IMR-90 (cell line): ENCODE results near the gene UBASH3A. TPM values are rescaled to one million over a fixed set of nuclear protein-coding genes. Genes with fewer than 3 reads are reported as not detected.

Source experiments
- ATAC-seq: fragments of 200-7000 bp; cut with Tn5 transposase; 2 replicates; pipeline ENCODE4 v1.9.1; 2020; ENCODE audit warnings: low read depth, mild to moderate bottlenecking, moderate library complexity
- BruUV-seq: library from RNA; stranded (reverse); fragments of 400-500 nt; replicated peaks from 2 replicates; lab custom pipeline; 2021; lab: Mats Ljungman, UMichigan
- CTCF ChIA-PET: fragments of 300-600 bp; formaldehyde crosslinking; extraction: SDS; loops from one replicate; lab custom pipeline; 2021; ENCODE audit warnings: antibody characterized with exemption; lab: Yijun Ruan, JAX
- POLR2A ChIA-PET: fragments of 300-600 bp; sonication (Branson Sonifier 250); formaldehyde crosslinking; loops from one replicate; lab custom pipeline; 2022; ENCODE audit warnings: antibody characterized with exemption; ENCODE audit not compliant: unreplicated experiment; lab: Charles Lee
- DNase-seq: peaks from one replicate; pipeline ENCODE4 v3.0.0; 2013
- H2AFZ ChIP-seq: replicated peaks from 2 replicates; pipeline ENCODE3; 2013; ENCODE audit warnings: low read length, mild to moderate bottlenecking; ENCODE audit not compliant: poor library complexity
- H2AK5ac ChIP-seq: 2 replicates; pipeline ENCODE4 v1.6.1; 2013; ENCODE audit warnings: low read depth, low read length, inconsistent platforms
- H2AK9ac ChIP-seq: replicated peaks from 2 replicates; pipeline ENCODE3; 2013; ENCODE audit warnings: mild to moderate bottlenecking, low read depth, low read length, moderate library complexity; ENCODE audit not compliant: poor library complexity
- H2BK120ac ChIP-seq: 2 replicates; pipeline ENCODE4 v1.6.1; 2013; ENCODE audit warnings: low read depth, low read length, inconsistent platforms
- H2BK15ac ChIP-seq: 3 replicates; pipeline ENCODE4 v1.6.1; 2013; ENCODE audit warnings: low read depth, low read length, inconsistent platforms
- H2BK20ac ChIP-seq: 2 replicates; pipeline ENCODE4 v1.6.1; 2013; ENCODE audit warnings: low read depth, mild to moderate bottlenecking, inconsistent platforms, low read length, moderate library complexity
- H2BK5ac ChIP-seq: 2 replicates; pipeline ENCODE4 v1.6.1; 2013; ENCODE audit warnings: mild to moderate bottlenecking, low read depth, low read length, inconsistent platforms; ENCODE audit not compliant: poor library complexity, severe bottlenecking
- H3K14ac ChIP-seq: replicated peaks from 2 replicates; pipeline ENCODE4 v1.6.1; 2013; ENCODE audit warnings: low read depth, low read length, inconsistent platforms
- H3K18ac ChIP-seq: 2 replicates; pipeline ENCODE4 v1.6.1; 2013; ENCODE audit warnings: low read depth, low read length, control low read depth
- H3K23ac ChIP-seq: 2 replicates; pipeline ENCODE4 v1.6.1; 2013; ENCODE audit warnings: low read depth, low read length, inconsistent platforms
- H3K27ac ChIP-seq: 2 replicates; pipeline ENCODE4 v1.5.1; 2013; ENCODE audit warnings: mild to moderate bottlenecking, control low read depth, low read length; ENCODE audit not compliant: insufficient read depth
- H3K27me3 ChIP-seq: 2 replicates; pipeline ENCODE4 v1.6.1; 2013; ENCODE audit warnings: low read length; ENCODE audit not compliant: control insufficient read depth, insufficient read depth
- H3K36me3 ChIP-seq: 2 replicates; pipeline ENCODE4 v1.6.1; 2013; ENCODE audit warnings: low read length, mixed read lengths; ENCODE audit not compliant: control insufficient read depth, insufficient read depth
- H3K4ac ChIP-seq: 2 replicates; pipeline ENCODE4 v1.6.1; 2013; ENCODE audit warnings: low read depth, low read length, inconsistent platforms
- H3K4me1 ChIP-seq: 2 replicates; pipeline ENCODE4 v1.6.1; 2013; ENCODE audit warnings: low read length, mixed read lengths; ENCODE audit not compliant: control insufficient read depth, insufficient read depth
- H3K4me2 ChIP-seq: 2 replicates; pipeline ENCODE4 v1.6.1; 2013; ENCODE audit warnings: low read depth, mild to moderate bottlenecking, control low read depth, low read length, moderate library complexity
- H3K4me3 ChIP-seq: 2 replicates; pipeline ENCODE4 v1.5.1; 2013; ENCODE audit warnings: low read depth, mild to moderate bottlenecking, control low read depth, low read length, moderate library complexity; ENCODE audit not compliant: insufficient read depth
- H3K56ac ChIP-seq: 2 replicates; pipeline ENCODE4 v1.6.1; 2013; ENCODE audit warnings: low read length, inconsistent platforms; ENCODE audit not compliant: insufficient read depth; ENCODE audit errors: extremely low read depth
- H3K79me1 ChIP-seq, 2 experiments: 2 replicates each; pipeline ENCODE4 v1.6.1; 2013; ENCODE audit warnings: low read length in 2 of 2, inconsistent platforms in 1 of 2, low read depth in 1 of 2
- H3K9ac ChIP-seq: 2 replicates; pipeline ENCODE4 v1.6.1; 2013; ENCODE audit warnings: low read depth, low read length, control low read depth
- H3K9me1 ChIP-seq: 2 replicates; pipeline ENCODE4 v1.6.1; 2013; ENCODE audit warnings: low read length, inconsistent platforms; ENCODE audit not compliant: insufficient read depth
- H3K9me3 ChIP-seq: 2 replicates; pipeline ENCODE4 v1.6.1; 2013; ENCODE audit warnings: low read length; ENCODE audit not compliant: control insufficient read depth, insufficient read depth
- H4K20me1 ChIP-seq: 2 replicates; pipeline ENCODE4 v1.6.1; 2013; ENCODE audit warnings: low read length, inconsistent platforms; ENCODE audit not compliant: insufficient read depth
- H4K5ac ChIP-seq: 2 replicates; pipeline ENCODE4 v1.6.1; 2013; ENCODE audit warnings: mild to moderate bottlenecking, low read depth, low read length, control low read depth
- H4K8ac ChIP-seq, 2 experiments: 2 replicates each; pipeline ENCODE4 v1.6.1; 2013; ENCODE audit warnings: low read depth in 2 of 2, low read length in 2 of 2, control low read depth in 1 of 2, inconsistent platforms in 1 of 2
- H4K91ac ChIP-seq: 2 replicates; pipeline ENCODE4 v1.6.1; 2013; ENCODE audit warnings: low read depth, low read length, inconsistent platforms; ENCODE audit not compliant: insufficient read depth
- CHD1 ChIP-seq: IDR thresholded peaks from 2 replicates; pipeline ENCODE4 v1.6.1; 2012; ENCODE audit warnings: low read depth, low read length, improper control_type of control experiment
- ELK1 ChIP-seq: fragments of 150-350 bp; IDR thresholded peaks from 2 replicates; pipeline ENCODE4 v1.6.1; 2016; ENCODE audit warnings: low read depth, mild to moderate bottlenecking, low read length, moderate library complexity, borderline replicate concordance
- RFX5 ChIP-seq: IDR thresholded peaks from 2 replicates; pipeline ENCODE4 v1.8.0; 2012; ENCODE audit warnings: low read depth, mild to moderate bottlenecking, low read length, moderate library complexity
- USF2 ChIP-seq: fragments of 150-350 bp; IDR thresholded peaks from 2 replicates; pipeline ENCODE4 v1.6.1; 2017; ENCODE audit warnings: mild to moderate bottlenecking, antibody characterized with exemption, low read length, low read depth
- WGBS, 2 experiments: methylation state at CpG; one replicate each; pipeline versions ENCODE4 v1.1.5 to v1.1.7; 2013; ENCODE audit warnings: missing lambda C conversion rate in 2 of 2; ENCODE audit not compliant: insufficient read length in 1 of 2; ENCODE audit errors: extremely low coverage in 2 of 2; 5-methylcytosine and 5-hydroxymethylcytosine counted together
- dilution Hi-C: fragments of 300-500 bp; cut with HindIII; formaldehyde crosslinking; loops from one replicate; pipeline ENCODE4 v1.14.3; 2018; ENCODE audit warnings: low sequenced_read_pairs; ENCODE audit not compliant: unreplicated experiment
- in situ Hi-C: fragments of 300-500 bp; cut with MboI; formaldehyde crosslinking; loops from 3 replicates; pipeline ENCODE4 v1.14.3; 2019; ENCODE audit warnings: low sequenced_read_pairs, inconsistent platforms, mixed read lengths
- intact Hi-C: fragments of 100-400 bp; cut with micrococcal nuclease; formaldehyde crosslinking; loops from 2 replicates; pipeline ENCODE4 v1.10.0; 2022
- polyA plus RNA-seq, 3 experiments: library from polyadenylated mRNA; depleted of rRNA; stranded (reverse); fragments of >200 nt; gene quantifications; 2 replicates each; pipeline ENCODE4 v1.2.3, GENCODE V29; 2012; ENCODE audit warnings: low replicate concordance in 1 of 3
- total RNA-seq: library from RNA; depleted of rRNA; stranded (reverse); fragments of >200 nt; gene quantifications from 2 replicates; pipeline ENCODE4 v1.2.3, GENCODE V29; 2012

Gene UBASH3A
- total and polyA plus RNA-seq, 2 of the 4 experiments (the other 2 are of a cell fraction), result not detected

- in situ Hi-C loops, result no loop called here
- H4K20me1 ChIP-seq, result no peaks in the 10 kb centered on the region
- CTCF ChIA-PET, result no interaction called here
Observed at GRCh38 chr21:42452401-42453223, 48.9 kb downstream of the UBASH3A start.

More at GRCh38 chr21:42452401-42453223, 48.9 kb downstream of the UBASH3A start:
- no peak overlapping the region for H3K27ac ChIP-seq
- dilution Hi-C loops (no loop called here), intact Hi-C loops (no loop called here)
- BruUV-seq, result no TSS peak
- no peaks in the 10 kb centered on the region for H3K79me1 ChIP-seq
- no peak overlapping the region for H2AK5ac ChIP-seq
- H3K4me3 ChIP-seq, result no peak overlapping the region
- DNase-seq (no peak), ATAC-seq (no peak)
- H3K18ac ChIP-seq, result no peak overlapping the region
- no peaks in the 10 kb centered on the region for H3K9me3 ChIP-seq
- H2BK15ac ChIP-seq, result no peak overlapping the region
- WGBS, 2 experiments, result 55% methylated on average over 12 of the region's 22 CpGs; no CpG with 5 or more reads in 1 of the 2 experiments
- no peak overlapping the region for H2AFZ ChIP-seq
- no peak overlapping the region for H3K56ac ChIP-seq
- H3K4me1 ChIP-seq, result no peaks in the 10 kb centered on the region
- no peak overlapping the region for H2BK20ac ChIP-seq
- no peak overlapping the region for H3K4me2 ChIP-seq
- no peak overlapping the region for H3K14ac ChIP-seq
- H4K8ac ChIP-seq, result no peak overlapping the region
- H2AK9ac ChIP-seq, result no peak overlapping the region
- no peaks in the 10 kb centered on the region for H3K36me3 ChIP-seq
- no peak overlapping the region for H4K91ac ChIP-seq
- H4K5ac ChIP-seq, result no peak overlapping the region
- peaks cover 16% of the 10 kb centered on the region; the same call in 1 of the 2 replicates for H3K27me3 ChIP-seq
- POLR2A ChIA-PET, result no interaction called here
- no peak overlapping the region for H2BK120ac ChIP-seq
- no peak overlapping the region for H3K4ac ChIP-seq
- no peak overlapping the region for H3K23ac ChIP-seq
- TF ChIP-seq CHD1, result no peak
- TF ChIP-seq USF2, result no peak
- no peak for TF ChIP-seq ELK1
- TF ChIP-seq RFX5, result no peak
- H2BK5ac ChIP-seq, result no peak overlapping the region
- no peak overlapping the region for H3K9ac ChIP-seq
- no peaks in the 10 kb centered on the region for H3K9me1 ChIP-seq
